GM19395 (cell line): ENCODE measurements around the gene PNMA6F.
"Not testable (repeated sequence)": the region's sequence is repeated elsewhere in the genome, so short reads cannot be mapped to it uniquely, and the experiment has no call there.

ENCODE experiments used
- ATAC-seq: cut with Tn5 transposase; IDR thresholded peaks from one replicate; pipeline ENCODE4 v1.9.1; 2021; ENCODE audit warnings: mild to moderate bottlenecking, moderate library complexity; ENCODE audit not compliant: unreplicated experiment

The PNMA6F gene

DNA sequence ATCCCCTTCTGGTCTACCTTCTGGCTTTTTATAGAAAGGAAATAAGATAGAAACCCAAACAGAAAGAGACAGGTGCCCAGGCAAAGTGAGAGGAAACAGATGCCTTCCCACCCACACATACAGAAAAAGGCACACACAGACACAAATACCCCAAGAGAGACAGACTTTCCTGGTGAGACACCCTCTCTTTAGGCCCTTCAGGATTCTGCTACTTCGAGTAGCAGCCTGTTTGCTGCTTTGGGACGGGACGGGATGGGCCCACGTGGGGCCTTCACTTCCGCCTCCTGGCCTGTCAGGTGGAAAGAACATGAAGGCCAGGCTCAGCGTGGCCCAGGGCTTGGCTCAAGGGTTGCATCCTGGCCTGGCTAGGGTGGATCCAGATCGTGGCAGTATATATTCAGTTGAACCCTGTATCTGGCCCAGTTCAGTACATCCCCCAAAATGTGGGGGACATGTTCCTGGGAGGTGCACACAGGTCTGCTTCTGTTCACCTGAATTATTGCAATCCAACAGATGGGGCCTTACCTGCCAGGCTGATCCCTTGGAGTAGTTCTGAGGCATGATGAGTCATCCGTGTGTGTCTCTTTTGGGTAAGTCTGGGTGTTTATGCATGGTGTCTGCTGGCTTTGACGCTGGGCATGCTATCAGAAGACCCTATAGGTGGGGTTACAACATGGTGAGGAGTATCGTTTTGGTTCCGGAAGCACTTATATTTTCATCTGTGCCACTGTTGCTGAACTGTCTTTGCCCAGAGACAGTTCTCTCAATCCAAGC lies 14.7 kb upstream of the PNMA6F start:
- peak; percentile 45 for ATAC-seq

- no peak for ATAC-seq
Measured at GRCh38 chrX:153334654-153335295, 13.2 kb upstream of the PNMA6F start.

DNA sequence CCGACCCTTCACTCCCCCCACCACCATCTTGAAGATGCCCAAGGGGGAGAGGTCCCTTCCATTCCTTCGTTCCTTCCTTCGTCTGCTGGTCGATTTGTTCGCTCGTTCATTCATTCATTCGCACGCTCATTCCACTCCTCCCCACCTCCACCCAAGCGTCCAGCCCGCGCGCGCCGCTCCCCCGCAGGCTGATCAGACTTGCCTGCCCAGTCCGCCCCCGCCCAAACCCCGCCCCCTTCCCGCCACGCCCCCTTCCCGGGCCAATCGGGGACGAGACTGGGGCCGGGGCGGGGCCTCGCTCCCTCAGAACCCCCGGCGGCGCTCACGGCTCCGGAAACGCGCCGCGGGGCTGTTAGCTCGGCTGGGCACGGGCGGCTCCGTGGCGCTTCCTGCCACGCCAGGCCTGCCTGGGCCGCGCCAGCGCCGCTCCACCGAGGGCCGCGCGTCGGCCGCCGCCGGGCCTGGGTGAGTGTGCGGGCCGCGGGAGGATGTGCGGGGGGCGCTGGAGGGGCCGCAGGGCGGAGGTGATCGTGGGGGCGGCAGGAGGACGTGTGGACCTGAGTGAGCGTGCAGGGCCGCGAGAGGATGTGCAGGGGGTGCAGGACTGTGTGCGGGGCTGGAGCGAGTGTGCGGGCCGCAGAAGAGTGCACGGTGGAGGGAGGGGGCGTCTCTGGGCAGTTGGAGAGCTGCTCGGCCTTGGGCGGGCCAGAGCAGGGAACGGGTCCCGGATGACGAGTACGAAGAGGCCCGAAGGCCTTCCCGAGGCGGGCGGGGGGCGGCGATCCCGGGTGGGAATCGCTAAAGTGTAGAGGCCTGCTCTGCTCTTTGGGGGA lies 12.5 kb upstream of the PNMA6F start, which contains the start of gene ZNF275:
TSS of gene ZNF275 (plus strand) at position 333 of the 833 bp plus-strand sequence. CDS start 2,527 bp downstream, outside the sequence.
- peak; percentile 74 for ATAC-seq

DNA sequence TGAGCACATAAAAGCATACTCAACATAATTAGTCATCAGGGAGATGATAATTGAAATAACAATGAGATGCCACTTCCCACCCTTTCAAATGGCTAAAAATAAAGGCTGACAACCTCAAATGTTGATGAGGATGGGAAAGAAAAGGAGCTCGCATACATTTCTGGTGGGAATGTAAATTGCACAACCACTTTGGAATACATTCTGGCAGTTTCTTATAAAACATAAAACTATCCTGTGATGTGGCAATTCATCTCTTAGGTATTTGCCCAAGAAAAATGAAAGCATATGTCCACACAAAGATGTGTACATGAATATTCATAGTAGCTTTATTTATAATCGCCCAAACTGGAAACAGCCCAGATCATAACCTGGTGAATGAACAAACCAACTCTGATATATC lies 11.7 kb upstream of the PNMA6F start:
- no peak for ATAC-seq

- ATAC-seq = no peak
Measured at GRCh38 chrX:153327561-153327960, 6.0 kb upstream of the PNMA6F start.

DNA sequence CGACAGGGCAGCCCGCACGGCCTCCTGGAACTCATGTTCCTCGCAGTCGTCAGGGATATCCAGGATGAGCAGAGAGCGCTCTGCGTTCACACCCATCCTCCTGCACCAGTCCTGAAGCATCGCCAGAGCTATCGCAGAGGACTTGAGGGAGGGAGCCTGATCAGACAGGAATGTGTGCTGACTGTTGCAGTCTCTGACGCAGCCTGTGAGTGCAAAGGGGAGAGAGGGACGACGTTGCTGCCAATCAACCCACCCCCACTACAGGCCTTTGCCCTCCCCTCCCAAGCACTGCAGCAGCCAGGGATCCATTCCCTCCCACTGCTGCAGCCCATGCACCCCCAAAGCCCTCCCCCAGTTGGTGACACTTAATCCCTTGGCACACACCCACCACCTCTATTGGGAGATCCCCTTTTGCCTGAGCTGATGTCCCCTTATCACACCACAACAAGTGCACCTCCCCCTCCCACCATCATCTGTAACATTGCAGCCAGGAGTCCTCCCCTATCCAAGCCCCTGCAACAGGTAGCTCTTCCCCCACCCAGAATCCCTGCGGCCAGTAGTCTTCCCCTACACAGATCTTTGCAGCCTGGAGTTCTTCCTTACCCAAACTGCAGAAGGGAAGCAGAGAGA lies 897 bp downstream of the PNMA6F start:
- ATAC-seq = no peak

DNA sequence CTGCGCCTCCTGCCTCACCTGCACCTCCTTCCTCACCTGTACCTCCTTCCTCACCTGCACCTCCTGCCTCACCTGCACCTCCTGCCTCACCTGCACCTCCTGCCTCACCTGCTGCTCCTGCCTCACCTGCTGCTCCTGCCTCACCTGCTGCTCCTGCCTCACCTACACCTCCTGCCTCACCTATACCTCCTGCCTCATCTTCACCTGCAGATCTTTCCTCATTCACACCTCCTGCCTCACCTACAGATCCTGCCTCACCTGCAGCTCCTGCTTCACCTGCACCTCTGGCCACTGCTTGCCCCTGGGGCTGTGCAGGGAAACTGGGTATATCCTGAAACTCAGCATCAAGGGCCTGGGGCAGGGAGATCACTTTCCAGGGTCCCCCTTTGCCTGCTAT lies 1.5 kb downstream of the PNMA6F start:
- ATAC-seq = not testable (repeated sequence)

GRCh38 chrX:153319295-153320046 lies 2.1 kb downstream of the PNMA6F start:
- ATAC-seq = no peak

- ATAC-seq = no peak
Measured at GRCh38 chrX:153318811-153319210, 2.8 kb downstream of the PNMA6F start.

GRCh38 chrX:153317996-153318722 lies 3.4 kb downstream of the PNMA6F start:
- no peak for ATAC-seq

DNA sequence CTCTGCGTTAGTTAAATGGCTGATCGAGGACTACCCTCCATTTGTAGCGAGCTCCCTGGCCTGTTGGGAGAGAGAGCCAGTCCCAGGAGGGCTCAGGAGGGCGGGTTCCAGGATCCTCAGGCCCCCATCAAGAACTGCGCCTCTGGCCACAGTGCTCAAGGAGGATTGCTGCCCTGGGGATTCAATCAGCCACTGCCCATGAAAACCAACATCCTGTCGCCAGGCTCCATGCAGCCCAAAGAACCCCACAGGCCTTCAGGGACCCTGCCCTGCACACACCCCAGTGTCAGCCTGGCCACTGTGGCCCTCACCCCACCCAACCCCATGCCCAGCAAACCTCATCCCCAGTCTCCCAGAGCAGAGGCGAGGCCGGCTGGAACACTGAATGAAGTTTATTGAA lies 4.3 kb downstream of the PNMA6F start:
- ATAC-seq = no peak

DNA sequence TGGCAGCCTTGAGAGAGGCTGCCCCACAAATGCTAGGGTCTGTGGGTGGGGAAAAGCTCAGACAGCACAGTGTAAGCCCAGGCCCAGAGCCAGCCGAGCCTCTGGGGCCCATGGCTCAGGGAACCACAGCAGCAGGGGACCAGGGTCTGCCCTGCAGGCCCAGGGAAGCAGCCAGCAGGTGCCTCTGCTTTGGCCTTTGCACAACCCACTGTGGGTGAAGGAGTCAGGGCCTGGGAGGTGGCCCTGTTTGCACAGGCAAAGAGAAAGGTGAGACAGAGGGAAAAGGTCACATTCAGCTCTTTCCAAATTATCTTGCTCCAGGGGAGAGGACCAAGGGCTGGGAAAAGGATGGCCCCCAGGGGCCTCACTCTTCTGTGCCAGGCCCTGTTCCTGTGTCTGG lies 8.7 kb downstream of the PNMA6F start:
- no peak for ATAC-seq

DNA sequence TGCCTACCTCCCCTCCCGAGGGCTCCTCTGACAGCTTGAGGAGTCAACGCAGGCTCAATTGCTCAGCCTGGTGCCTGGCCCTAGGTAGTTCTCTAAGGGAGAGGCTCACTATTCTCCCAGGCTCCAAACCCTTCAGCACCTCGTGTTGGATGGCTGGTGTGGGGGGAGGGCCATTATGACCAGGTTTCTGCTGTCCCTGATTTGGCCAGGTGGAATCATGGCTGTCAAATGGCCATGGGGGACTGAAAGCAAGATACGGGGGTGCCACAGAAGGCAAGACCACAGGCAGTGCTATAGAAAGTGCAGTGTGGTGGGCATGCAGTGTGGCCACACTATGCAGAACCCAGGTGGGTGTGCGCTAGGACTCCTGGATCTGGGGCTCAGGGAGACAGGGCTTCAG lies 9.5 kb downstream of the PNMA6F start:
- no peak for ATAC-seq

DNA sequence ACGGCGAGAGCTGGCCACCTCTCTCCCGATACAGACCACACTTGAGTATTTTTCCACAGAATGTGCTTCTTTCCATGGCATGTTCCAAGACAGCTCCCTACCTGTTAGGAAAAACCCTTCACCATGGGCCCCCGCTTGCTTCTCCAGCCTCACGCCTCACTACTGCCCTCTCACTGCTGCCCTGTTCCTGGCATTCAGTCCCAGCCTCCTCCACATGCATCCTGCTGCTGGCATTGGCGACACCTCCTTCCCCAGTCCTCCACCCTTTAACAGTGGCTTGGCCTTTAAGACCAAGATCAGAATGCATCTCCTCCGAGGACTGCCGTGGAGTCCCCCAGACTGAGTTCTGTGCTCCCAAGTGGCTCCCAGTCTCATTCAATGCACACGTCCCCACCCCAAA lies 10.7 kb downstream of the PNMA6F start:
- no peak for ATAC-seq

DNA sequence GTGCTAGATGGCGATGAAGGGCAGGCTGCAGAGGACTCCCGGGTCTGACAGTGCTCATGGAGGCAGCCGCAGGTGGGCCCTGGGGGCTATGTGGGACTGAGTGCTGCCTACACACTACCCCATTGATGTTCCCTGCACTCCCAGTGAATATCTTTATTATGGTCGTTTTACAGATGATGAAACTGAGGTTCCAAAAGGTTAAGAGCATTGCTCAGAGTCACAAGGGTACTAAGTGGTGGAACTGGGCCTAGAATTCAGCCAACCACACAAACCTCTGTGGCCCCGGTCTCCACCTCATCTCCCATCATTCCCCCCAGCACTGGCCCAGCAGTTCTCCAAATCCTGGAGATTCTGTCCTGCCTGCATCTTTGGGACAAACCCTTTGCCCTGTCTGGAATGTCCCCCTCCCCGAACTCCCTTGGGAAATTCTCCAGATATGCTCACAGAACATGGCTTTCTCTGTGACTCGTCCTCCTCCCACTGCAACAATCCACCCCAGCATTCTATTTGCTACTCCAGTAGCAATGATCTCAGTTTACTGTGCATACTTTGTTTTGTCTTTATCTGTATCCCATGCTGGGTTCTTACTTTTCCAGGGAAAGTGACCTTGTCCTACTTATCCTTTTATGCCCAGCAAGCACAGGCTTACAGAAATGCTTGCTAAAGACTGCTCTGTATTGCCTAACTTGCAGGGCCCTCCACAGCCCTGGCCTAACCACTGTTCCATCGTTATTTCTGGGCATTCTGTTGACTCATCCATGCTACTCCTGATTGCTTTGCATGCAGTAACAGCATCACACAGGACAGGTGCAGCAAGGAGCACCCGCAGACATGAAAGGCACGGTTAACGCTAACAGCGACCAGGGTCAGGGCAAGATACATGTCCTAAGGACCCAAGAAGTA lies 14.0 kb downstream of the PNMA6F start:
- no peak for ATAC-seq

- ATAC-seq = no peak
Measured at GRCh38 chrX:153306527-153307115, 14.9 kb downstream of the PNMA6F start.

DNA sequence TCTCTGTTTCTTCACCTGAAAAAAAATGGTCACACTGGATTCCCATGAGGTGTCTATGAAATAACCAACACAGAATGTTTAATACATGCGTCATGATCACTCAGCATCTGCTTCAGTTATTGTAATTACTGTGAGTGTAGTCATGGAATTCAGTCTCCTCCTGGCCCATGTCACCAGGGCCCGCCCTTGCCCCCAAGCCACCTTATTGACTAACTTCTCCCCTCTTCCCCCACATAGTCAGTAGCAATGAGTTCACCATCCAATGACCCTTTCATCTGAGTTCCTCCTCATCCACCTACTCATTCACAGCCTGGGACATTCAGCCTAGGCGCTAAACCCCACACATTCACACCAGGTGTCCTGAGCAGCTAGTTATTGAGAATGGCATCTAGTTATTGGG lies 15.6 kb downstream of the PNMA6F start:
- ATAC-seq = no peak

DNA sequence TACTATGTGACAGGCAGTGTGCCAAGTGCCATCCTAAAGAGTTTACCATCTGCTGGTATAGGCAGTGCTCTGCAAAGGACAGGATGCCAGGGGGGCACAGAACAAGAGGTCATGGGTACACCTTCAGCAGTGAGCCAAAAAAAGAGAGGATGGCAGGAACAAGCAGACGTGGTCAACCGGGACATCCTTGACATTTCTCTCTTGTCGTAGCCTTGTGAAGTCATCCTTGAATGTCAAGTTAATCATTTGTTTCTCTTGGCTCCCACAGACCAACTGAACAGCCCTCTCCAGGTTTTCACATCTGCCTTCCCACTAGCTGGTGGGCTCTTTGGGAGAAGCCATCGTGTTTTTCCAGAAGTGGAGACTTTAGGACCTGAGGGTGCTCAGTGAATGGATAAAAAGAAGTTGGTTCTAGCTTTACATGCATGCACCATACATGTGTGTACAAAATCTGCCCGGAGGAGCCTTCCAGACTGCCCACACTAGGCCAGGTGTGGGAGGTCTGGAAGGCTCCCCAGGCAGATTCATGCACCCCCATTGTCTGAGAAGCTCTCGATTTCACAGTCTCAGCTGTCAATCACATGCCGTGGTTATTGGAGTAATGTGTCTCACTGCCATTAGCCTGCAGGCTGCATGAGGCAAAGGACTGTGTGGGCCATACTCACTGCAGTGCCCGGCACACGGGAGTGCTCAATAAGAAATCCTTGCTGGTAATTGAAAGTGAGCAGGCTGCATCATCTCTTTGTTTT lies 16.4 kb downstream of the PNMA6F start:
- no peak for ATAC-seq
